ENCODE data around the gene DMRT1.
A peak's percentile ranks its signal among the peaks of the same experiment; 100 is the strongest.

Gene DMRT1

GRCh38 chr9:1009101-1009707 is 167.7 kb downstream of the DMRT1 start (continued):
- peak; percentile 82 for TF ChIP-seq CTCF (tag by site-specific recombination; IDR thresholded peaks at IDR 0.05)
- no peak for TF ChIP-seq REST (tag by site-specific recombination; IDR thresholded peaks at IDR 0.05)
- TF ChIP-seq ZNF394 (tag by site-specific recombination; IDR thresholded peaks at IDR 0.05; ENCODE audit: borderline replicate concordance), result no peak

- TF ChIP-seq ZNF19 (tag by site-specific recombination; IDR thresholded peaks at IDR 0.05; ENCODE audit: low read depth) (no peak), SCRT2 (tag by site-specific recombination; IDR thresholded peaks at IDR 0.05) (no peak), ZNF148 (tag by site-specific recombination; IDR thresholded peaks at IDR 0.05; ENCODE audit: borderline replicate concordance) (no peak), ZNF623 (tag by site-specific recombination; IDR thresholded peaks at IDR 0.05) (no peak), ZNF10 (tag by site-specific recombination; IDR thresholded peaks at IDR 0.05) (no peak), ZFP37 (tag by site-specific recombination; IDR thresholded peaks at IDR 0.05) (no peak)
These were observed 171.5 kb downstream of the DMRT1 start for GRCh38 chr9:1013021-1013420.

GRCh38 chr9:1014225-1014624 is 172.7 kb downstream of the DMRT1 start:
- no peaks in the 10 kb centered on the region for H3K36me3 ChIP-seq (ENCODE audit: control insufficient read depth in 2 of 2, insufficient read depth in 1 of 2, low read length in 2 of 2)
- CTCF ChIA-PET, result interaction anchor here (1.4 kb wide), 1 partner anchor 14 kb away, joined by 4 read pairs; no protein-coding TSS in a partner anchor
- no peaks in the 10 kb centered on the region for H3K4me1 ChIP-seq (ENCODE audit: control insufficient read depth, insufficient read depth, low read length)
- POLR2A ChIA-PET, result no interaction called here
- no peak overlapping the region for H3K27ac ChIP-seq (ENCODE audit: extremely low read depth, low read depth, low read length)
- H3K4me3 ChIP-seq (ENCODE audit: low read depth, low read length), result no peak overlapping the region
- H3K9me3 ChIP-seq (ENCODE audit: control insufficient read depth, insufficient read depth, low read depth, low read length), result no peaks in the 10 kb centered on the region
- TF ChIP-seq ZNF302 (tag by site-specific recombination; IDR thresholded peaks at IDR 0.05; ENCODE audit: low read depth) (no peak), ZNF140 (tag by site-specific recombination; IDR thresholded peaks at IDR 0.05) (no peak), ZFP37 (tag by site-specific recombination; IDR thresholded peaks at IDR 0.05) (no peak), ZXDB (tag by site-specific recombination; IDR thresholded peaks at IDR 0.05) (no peak), ZNF157 (tag by site-specific recombination; IDR thresholded peaks at IDR 0.05) (no peak), ZNF843 (tag by site-specific recombination; IDR thresholded peaks at IDR 0.05) (no peak), ZNF146 (tag by site-specific recombination; IDR thresholded peaks at IDR 0.05) (no peak), KLF16 (tag by site-specific recombination; IDR thresholded peaks at IDR 0.05) (no peak), TCF7L2 (IDR thresholded peaks at IDR 0.05; ENCODE audit: borderline replicate concordance, low read depth, low read length) (no peak), ZNF335 (tag by site-specific recombination; conservative IDR thresholded peaks at IDR 0.05) (no peak), ZBTB48 (tag by site-specific recombination; IDR thresholded peaks at IDR 0.05) (no peak), PRDM2 (tag by site-specific recombination; IDR thresholded peaks at IDR 0.05; ENCODE audit: borderline replicate concordance) (no peak)

More at GRCh38 chr9:1013021-1013420, 171.5 kb downstream of the DMRT1 start:
- no peaks in the 10 kb centered on the region for H3K36me3 ChIP-seq (ENCODE audit: control insufficient read depth in 2 of 2, insufficient read depth in 1 of 2, low read length in 2 of 2)
- no peaks in the 10 kb centered on the region for H3K9me3 ChIP-seq (ENCODE audit: control insufficient read depth, insufficient read depth, low read depth, low read length)
- ChIA-PET POLR2A (no interaction called here), CTCF (interaction anchor here (0.6 to 1.4 kb wide), 6 partner anchors 12 to 579 kb away, joined by 3 to 4 read pairs (median 4); no protein-coding TSS in a partner anchor)
- no peaks in the 10 kb centered on the region for H3K4me1 ChIP-seq (ENCODE audit: control insufficient read depth, insufficient read depth, low read length)
- H3K4me3 ChIP-seq (ENCODE audit: low read depth, low read length), result no peak overlapping the region
- H3K27ac ChIP-seq (ENCODE audit: extremely low read depth, low read depth, low read length), result no peak overlapping the region

Data from HEK293 (cell line).